GM12873 (cell line): ENCODE data around the gene SLC2A11.

ENCODE experiments used
- TF ChIP-seq, protein P1 (sequence below): IDR thresholded peaks from 2 replicates; pipeline ENCODE4 v1.5.1; 2012; ENCODE audit warnings: low read depth, mild to moderate bottlenecking, moderate library complexity, low read length, control low read depth; ENCODE audit not compliant: insufficient read depth; ENCODE audit errors: missing control alignments

Gene SLC2A11

DNA sequence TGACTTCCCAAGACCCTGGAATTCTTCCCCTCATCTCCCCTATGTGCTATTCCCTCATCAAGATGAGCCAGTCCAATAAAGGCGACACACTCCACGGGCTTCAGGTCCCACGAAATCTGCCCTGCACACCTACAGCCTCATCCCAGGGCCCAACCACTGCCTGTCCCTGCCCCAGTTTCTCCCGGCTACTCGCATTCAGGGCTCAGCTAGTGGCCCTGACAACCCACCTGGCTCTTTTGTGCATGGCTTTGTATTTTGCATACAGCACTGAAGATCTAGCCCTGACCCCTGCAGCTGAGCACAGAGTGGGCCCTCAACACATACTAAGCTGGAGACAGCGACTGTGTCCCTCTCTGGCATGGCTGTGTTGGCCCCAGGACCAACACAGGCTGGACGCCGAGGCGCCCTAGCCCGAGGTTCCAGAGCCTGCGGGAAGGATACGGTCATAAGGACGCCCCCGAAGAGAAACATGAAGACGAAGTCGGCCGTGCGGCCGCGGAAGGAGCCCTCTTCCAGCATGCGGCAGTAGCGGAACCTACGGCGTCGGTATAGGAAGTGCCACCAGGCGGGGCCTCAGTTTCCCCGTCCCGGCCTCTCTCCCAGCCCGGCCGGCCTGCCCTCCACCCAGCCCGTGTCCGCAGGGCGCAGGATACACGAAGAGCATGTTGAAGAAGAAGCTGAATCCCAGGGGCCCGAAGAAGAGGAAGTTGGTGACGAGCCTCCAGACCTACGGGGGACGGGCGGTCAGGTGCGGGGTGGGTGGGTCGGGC is 19.6 kb upstream of the SLC2A11 start:
- TF ChIP-seq, protein P1, sequence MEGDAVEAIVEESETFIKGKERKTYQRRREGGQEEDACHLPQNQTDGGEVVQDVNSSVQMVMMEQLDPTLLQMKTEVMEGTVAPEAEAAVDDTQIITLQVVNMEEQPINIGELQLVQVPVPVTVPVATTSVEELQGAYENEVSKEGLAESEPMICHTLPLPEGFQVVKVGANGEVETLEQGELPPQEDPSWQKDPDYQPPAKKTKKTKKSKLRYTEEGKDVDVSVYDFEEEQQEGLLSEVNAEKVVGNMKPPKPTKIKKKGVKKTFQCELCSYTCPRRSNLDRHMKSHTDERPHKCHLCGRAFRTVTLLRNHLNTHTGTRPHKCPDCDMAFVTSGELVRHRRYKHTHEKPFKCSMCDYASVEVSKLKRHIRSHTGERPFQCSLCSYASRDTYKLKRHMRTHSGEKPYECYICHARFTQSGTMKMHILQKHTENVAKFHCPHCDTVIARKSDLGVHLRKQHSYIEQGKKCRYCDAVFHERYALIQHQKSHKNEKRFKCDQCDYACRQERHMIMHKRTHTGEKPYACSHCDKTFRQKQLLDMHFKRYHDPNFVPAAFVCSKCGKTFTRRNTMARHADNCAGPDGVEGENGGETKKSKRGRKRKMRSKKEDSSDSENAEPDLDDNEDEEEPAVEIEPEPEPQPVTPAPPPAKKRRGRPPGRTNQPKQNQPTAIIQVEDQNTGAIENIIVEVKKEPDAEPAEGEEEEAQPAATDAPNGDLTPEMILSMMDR: peak; percentile 2

DNA sequence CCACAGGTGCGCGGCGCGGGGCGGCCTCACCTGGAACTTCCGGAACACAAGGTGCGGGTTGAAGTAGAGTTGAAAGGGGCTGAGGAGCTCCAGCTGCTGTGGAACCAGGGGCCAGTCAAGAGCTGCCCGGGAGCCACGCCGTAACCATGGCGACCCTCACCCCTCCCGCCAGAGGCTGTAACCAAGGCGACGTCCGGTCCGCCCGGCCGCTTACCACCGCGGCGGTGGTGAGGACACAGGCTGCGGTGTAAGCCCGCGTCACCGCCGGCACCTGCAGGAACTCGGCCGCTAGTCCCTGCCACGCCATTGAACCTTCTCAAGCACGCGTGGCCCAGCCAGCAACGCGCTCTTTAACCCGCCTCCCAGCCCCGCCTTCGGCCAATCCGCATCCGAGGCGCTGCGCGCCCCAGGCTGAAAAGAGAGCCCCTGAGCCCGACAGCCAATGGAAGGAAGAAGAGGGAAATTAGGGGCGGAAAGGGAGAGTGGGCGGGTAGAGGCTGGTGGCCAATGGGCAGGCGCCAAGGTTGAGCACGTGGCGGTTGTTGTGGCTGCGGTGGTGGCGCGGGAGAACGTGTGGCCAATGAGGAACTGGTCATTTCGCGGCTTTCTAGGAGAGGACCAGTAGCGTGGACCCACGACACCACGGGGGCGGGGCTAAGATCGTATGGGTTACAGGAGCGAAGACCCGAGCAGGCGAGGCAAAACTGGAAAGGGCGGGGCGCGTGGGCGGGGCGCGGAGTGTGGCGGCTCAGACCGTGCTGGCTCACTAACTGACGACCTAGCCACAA is 18.8 kb upstream of the SLC2A11 start, which contains the start of gene DERL3:
DERL3 (minus strand) TSS at position 326 of the 788 bp plus-strand sequence; CDS start at position 307, 19 bp downstream.
- TF ChIP-seq, protein P1: no peak

DNA sequence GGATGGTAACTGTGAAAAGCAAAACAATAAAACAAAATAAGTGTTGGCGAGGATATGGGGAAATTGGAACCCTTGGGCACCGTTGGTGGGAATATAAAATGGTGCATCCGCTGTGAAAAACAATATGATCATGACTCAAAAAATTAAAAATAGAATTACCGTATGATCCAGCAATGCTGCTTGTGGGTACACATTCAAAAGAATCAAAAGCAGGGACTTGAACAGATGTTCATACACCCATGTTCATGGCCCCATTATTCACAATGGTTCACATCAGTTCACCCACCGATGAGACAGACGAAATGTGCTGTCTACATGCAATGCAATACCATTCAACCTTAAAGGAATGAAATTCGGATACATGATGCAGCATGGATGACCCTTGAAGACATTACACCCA is 17.6 kb upstream of the SLC2A11 start:
- TF ChIP-seq, protein P1: no peak

DNA sequence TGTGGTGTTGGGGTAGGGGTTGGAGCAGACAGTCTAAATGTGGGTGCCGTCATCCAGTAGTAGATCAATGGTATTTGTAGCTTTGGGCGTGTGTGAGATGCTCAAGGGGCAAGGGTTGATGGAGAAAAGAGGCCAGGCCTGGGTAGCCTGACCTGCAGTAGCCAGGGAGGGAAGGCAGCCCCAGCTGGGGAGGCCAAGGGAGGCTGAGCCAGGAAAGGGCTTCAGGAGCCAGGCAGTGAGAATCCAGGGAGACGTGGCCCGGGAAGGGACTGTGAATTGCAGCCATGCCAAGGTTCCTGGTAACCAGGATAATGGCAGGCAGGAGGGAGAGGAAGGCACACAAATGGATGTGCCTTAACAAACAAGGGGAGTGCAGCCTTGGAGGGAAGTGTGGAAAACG is 16.4 kb upstream of the SLC2A11 start:
- TF ChIP-seq, protein P1: no peak

DNA sequence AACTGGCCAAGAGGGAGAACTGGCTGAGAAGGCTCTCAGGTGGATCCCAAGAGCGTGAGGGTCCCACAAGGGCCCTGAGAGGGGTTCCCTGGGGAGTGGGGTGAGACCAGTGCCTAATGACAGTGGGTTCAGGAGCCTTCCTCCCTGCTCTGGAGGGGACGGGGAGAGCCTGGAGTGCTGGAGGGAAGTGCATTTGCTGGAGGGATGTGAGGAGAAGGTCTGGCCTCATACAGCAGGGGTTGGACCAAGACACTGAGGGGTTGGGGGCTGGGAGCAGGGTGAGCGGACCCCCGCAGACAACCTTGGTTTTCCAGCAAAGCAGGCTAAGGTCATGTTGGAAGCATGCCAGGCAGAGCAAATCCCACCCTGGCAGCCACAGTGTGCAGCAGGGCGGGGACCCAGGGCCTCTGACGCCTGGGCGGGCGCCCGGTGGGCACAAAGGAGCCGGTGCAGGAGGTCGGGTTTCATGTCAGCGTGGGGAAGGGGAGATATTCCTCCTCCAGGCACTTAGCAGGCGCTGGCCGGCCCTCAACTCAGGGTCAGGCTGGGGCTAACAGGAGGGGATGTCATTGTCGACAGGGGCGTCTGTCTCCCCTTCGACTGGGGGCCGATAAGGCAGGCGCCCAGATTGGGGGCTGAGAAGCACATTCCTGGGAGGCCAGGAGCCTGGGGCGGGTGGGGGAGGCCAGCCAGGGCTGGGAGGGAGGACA is 15.8 kb upstream of the SLC2A11 start:
- TF ChIP-seq, protein P1: no peak

DNA sequence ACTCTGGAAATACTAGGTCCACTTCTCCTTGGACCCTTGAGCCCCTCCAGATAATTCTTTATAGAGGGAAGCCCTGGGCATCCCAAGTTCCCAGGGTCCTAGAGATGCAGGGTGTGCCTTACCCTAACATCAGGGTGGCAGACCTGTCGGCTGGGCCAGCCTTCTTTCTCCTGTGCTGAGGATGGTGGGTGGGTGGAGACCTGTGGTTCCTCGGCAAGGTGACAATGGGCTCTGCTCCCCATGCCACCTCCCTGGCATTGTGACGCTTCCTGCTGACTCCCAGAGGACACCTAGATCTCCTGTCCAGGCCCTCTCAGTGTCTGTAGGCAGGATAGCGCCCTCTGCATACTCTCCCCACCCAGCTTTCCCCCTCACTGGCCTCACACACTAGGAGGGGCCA is 15.1 kb upstream of the SLC2A11 start:
- TF ChIP-seq, protein P1: no peak
